OCI-LY1 (cell line): ENCODE data around the gene RAB41.

ENCODE experiments used
- H2AFZ ChIP-seq: fragments of 200-600 bp; sonication (generic), shearing (Covaris generic); 2 replicates; pipeline ENCODE4 v1.6.0; 2014; ENCODE audit warnings: antibody characterized with exemption, mild to moderate bottlenecking, low read length
- H3F3A ChIP-seq: fragments of 200-600 bp; sonication (generic), shearing (Covaris generic); 2 replicates; pipeline ENCODE4 v1.6.0; 2014; ENCODE audit warnings: mild to moderate bottlenecking, antibody characterized with exemption, low read length, moderate library complexity; ENCODE audit not compliant: insufficient read depth
- H3K27ac ChIP-seq: fragments of 200-600 bp; sonication (generic); 2 replicates; pipeline ENCODE4 v1.5.1; 2014; ENCODE audit warnings: low read length, mixed run types, mild to moderate bottlenecking, low read depth; ENCODE audit not compliant: poor library complexity, severe bottlenecking
- H3K27me3 ChIP-seq: fragments of 200-600 bp; sonication (generic); 2 replicates; pipeline ENCODE4 v1.6.0; 2014; ENCODE audit warnings: antibody characterized with exemption, mild to moderate bottlenecking, low read length, moderate library complexity; ENCODE audit not compliant: insufficient read depth
- H3K36me3 ChIP-seq: fragments of 200-600 bp; sonication (generic); 2 replicates; pipeline ENCODE4 v1.6.1; 2014; ENCODE audit warnings: mild to moderate bottlenecking, antibody characterized with exemption, low read length, moderate library complexity, mixed read lengths; ENCODE audit not compliant: insufficient read depth
- H3K4me1 ChIP-seq: fragments of 200-600 bp; sonication (generic); 2 replicates; pipeline ENCODE4 v1.5.1; 2014; ENCODE audit warnings: mild to moderate bottlenecking, low read length, moderate library complexity; ENCODE audit not compliant: insufficient read depth, severe bottlenecking
- H3K4me2 ChIP-seq: fragments of 200-600 bp; sonication (generic), shearing (Covaris generic); 2 replicates; pipeline ENCODE4 v1.6.1; 2014; ENCODE audit warnings: low read length
- H3K4me3 ChIP-seq: fragments of 200-600 bp; sonication (generic); 2 replicates; pipeline ENCODE4 v1.5.1; 2014; ENCODE audit warnings: low read length, low read depth, mild to moderate bottlenecking, mixed read lengths; ENCODE audit not compliant: poor library complexity, severe bottlenecking
- H3K79me2 ChIP-seq: fragments of 200-600 bp; shearing (Covaris generic); 2 replicates; pipeline ENCODE4 v1.6.1; 2016; ENCODE audit warnings: mixed run types, low read length, mixed read lengths; ENCODE audit not compliant: insufficient read depth
- H3K9ac ChIP-seq: fragments of 200-600 bp; sonication (generic), shearing (Covaris generic); 2 replicates; pipeline ENCODE4 v1.6.1; 2014; ENCODE audit warnings: mild to moderate bottlenecking, low read length, mixed read lengths
- H3K9me2 ChIP-seq: fragments of 200-600 bp; sonication (generic), shearing (Covaris generic); 2 replicates; pipeline ENCODE4 v1.6.1; 2014; ENCODE audit warnings: low read depth, mild to moderate bottlenecking, low read length, mixed read lengths
- H3K9me3 ChIP-seq: fragments of 200-600 bp; shearing (Covaris generic); 2 replicates; pipeline ENCODE4 v1.6.1; 2014; ENCODE audit warnings: low read length, mixed read lengths
- H4K20me1 ChIP-seq: fragments of 200-600 bp; sonication (generic), shearing (Covaris generic); 2 replicates; pipeline ENCODE4 v1.6.0; 2016; ENCODE audit warnings: mild to moderate bottlenecking, low read length; ENCODE audit not compliant: insufficient read depth
- CTCF ChIP-seq: fragments of 200-600 bp; sonication (generic), shearing (Covaris generic); IDR thresholded peaks from 2 replicates; pipeline ENCODE4 v1.5.1; 2017; ENCODE audit warnings: mild to moderate bottlenecking, antibody characterized with exemption, low read length, moderate library complexity, mixed read lengths
- EZH2 ChIP-seq: fragments of 200-600 bp; sonication (generic), shearing (Covaris generic); IDR thresholded peaks from 2 replicates; pipeline ENCODE4 v1.8.0; 2017; ENCODE audit warnings: borderline replicate concordance, mixed run types, mild to moderate bottlenecking, antibody characterized with exemption, low read length, moderate library complexity, mixed read lengths

The RAB41 gene

GRCh38 chrX:70324326-70324725 is 42.4 kb downstream of the RAB41 start:
- Histone ChIP-seq H3K4me3 (no peak overlapping the region), H3K4me1 (no peaks in the 10 kb centered on the region), H3F3A (no peaks in the 10 kb centered on the region), H3K9me3 (no peaks in the 10 kb centered on the region), H3K9me2 (no peaks in the 10 kb centered on the region), H3K9ac (no peak overlapping the region), H4K20me1 (no peaks in the 10 kb centered on the region), H3K4me2 (no peak overlapping the region), H3K36me3 (0 out of 2 replicates have a peak, but pooled peaks cover 3% of the 10 kb centered on the region), H2AFZ (no peak overlapping the region), H3K27ac (no peak overlapping the region), H3K27me3 (no peaks in the 10 kb centered on the region), H3K79me2 (no peaks in the 10 kb centered on the region)
- TF ChIP-seq CTCF (no peak), EZH2 (no peak)

GRCh38 chrX:70331161-70331560 is 49.2 kb downstream of the RAB41 start:
- H3F3A ChIP-seq, result no peaks in the 10 kb centered on the region
- no peak overlapping the region for H2AFZ ChIP-seq
- peaks cover 45% of the 10 kb centered on the region for H3K36me3 ChIP-seq
- H3K79me2 ChIP-seq, result no peaks in the 10 kb centered on the region
- TF ChIP-seq EZH2 (no peak), CTCF (no peak)
- no peaks in the 10 kb centered on the region for H3K27me3 ChIP-seq
- H3K9me3 ChIP-seq, result no peaks in the 10 kb centered on the region
- no peaks in the 10 kb centered on the region for H3K9me2 ChIP-seq
- no peak overlapping the region for H3K4me3 ChIP-seq
- no peaks in the 10 kb centered on the region for H3K4me1 ChIP-seq
- H3K27ac ChIP-seq, result no peak overlapping the region
- H4K20me1 ChIP-seq, result no peaks in the 10 kb centered on the region
- no peak overlapping the region for H3K4me2 ChIP-seq
- H3K9ac ChIP-seq, result no peak overlapping the region

GRCh38 chrX:70332600-70332999 is 50.6 kb downstream of the RAB41 start:
- TF ChIP-seq EZH2 (no peak), CTCF (no peak)
- Histone ChIP-seq H3K9me3 (no peaks in the 10 kb centered on the region), H3K9ac (no peak overlapping the region), H3K79me2 (no peaks in the 10 kb centered on the region), H4K20me1 (no peaks in the 10 kb centered on the region), H3K4me3 (no peak overlapping the region), H3K36me3 (peaks cover 48% of the 10 kb centered on the region), H3K27me3 (no peaks in the 10 kb centered on the region), H3K4me1 (no peaks in the 10 kb centered on the region), H3K4me2 (no peak overlapping the region), H3K27ac (no peak overlapping the region), H2AFZ (no peak overlapping the region), H3K9me2 (no peaks in the 10 kb centered on the region), H3F3A (no peaks in the 10 kb centered on the region)
